Lower leg skin (tissue), 3 donors: ENCODE measurements around the gene KCNJ14.

Source experiments
- CTCF ChIP-seq, 3 donors: fragments of 450-650 bp; IDR thresholded peaks; one replicate each; pipeline ENCODE4 v1.5.1; 2016; ENCODE audit warnings: antibody characterized with exemption in 3 of 3, mild to moderate bottlenecking in 3 of 3, moderate library complexity in 2 of 3
- POLR2A ChIP-seq, 2 donors: fragments of 450-650 bp; IDR thresholded peaks; one replicate each; pipeline ENCODE4 v1.6.1; 2016 to 2017; ENCODE audit warnings: antibody characterized with exemption in 2 of 2, mild to moderate bottlenecking in 1 of 2, moderate library complexity in 1 of 2

GRCh38 chr19:48495396-48495795 is 40.0 kb downstream of the KCNJ14 start:
- TF ChIP-seq CTCF (IDR thresholded peaks at IDR 0.05) (no peak), POLR2A (IDR thresholded peaks at IDR 0.05) (no peak)
